Transverse colon (tissue), 3 donors: ENCODE data around the gene NDUFAF3.

Experiments used
- POLR2A ChIP-seq: fragments of 450-650 bp; IDR thresholded peaks from one replicate; pipeline ENCODE4 v1.6.1; 2016; ENCODE audit warnings: antibody characterized with exemption, mild to moderate bottlenecking, moderate library complexity
- TF ChIP-seq, protein P1 (sequence below), 5 experiments: fragments of 200-600 bp in 3 of 5; fragments of 450-650 bp in 2 of 5; sonication (generic) in 3 of 5; IDR thresholded peaks; 1 replicate in 2 of 5; 2 replicates in 3 of 5; pipeline ENCODE4 v1.5.1; 2016 to 2017; ENCODE audit warnings: antibody characterized with exemption in 5 of 5, inconsistent platforms in 3 of 5, mild to moderate bottlenecking in 2 of 5, moderate library complexity in 1 of 5

DNA sequence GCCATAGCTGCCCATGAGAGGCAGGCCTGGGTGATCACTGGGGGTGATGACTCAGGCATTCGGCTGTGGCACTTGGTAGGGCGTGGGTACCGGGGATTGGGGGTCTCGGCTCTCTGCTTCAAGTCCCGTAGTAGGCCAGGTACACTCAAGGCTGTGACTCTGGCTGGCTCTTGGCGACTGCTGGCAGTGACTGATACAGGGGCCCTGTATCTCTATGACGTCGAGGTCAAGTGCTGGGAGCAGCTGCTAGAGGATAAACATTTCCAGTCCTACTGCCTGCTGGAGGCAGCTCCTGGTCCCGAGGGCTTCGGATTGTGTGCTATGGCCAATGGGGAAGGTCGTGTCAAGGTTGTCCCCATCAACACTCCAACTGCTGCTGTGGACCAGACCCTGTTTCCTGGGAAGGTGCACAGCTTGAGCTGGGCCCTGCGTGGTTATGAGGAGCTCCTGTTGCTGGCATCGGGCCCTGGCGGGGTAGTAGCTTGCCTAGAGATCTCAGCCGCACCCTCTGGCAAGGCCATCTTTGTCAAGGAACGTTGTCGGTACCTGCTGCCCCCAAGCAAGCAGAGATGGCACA is 9.4 kb upstream of the NDUFAF3 start:
- no peak for TF ChIP-seq POLR2A
- TF ChIP-seq, protein P1, sequence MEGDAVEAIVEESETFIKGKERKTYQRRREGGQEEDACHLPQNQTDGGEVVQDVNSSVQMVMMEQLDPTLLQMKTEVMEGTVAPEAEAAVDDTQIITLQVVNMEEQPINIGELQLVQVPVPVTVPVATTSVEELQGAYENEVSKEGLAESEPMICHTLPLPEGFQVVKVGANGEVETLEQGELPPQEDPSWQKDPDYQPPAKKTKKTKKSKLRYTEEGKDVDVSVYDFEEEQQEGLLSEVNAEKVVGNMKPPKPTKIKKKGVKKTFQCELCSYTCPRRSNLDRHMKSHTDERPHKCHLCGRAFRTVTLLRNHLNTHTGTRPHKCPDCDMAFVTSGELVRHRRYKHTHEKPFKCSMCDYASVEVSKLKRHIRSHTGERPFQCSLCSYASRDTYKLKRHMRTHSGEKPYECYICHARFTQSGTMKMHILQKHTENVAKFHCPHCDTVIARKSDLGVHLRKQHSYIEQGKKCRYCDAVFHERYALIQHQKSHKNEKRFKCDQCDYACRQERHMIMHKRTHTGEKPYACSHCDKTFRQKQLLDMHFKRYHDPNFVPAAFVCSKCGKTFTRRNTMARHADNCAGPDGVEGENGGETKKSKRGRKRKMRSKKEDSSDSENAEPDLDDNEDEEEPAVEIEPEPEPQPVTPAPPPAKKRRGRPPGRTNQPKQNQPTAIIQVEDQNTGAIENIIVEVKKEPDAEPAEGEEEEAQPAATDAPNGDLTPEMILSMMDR (IDR thresholded peaks at IDR 0.05), result no peak
